ENCODE results near the gene GALR3.
"Not testable (repeated sequence)": the region's sequence is repeated elsewhere in the genome, so short reads cannot be mapped to it uniquely, and the experiment has no call there.

The GALR3 gene, protein sequence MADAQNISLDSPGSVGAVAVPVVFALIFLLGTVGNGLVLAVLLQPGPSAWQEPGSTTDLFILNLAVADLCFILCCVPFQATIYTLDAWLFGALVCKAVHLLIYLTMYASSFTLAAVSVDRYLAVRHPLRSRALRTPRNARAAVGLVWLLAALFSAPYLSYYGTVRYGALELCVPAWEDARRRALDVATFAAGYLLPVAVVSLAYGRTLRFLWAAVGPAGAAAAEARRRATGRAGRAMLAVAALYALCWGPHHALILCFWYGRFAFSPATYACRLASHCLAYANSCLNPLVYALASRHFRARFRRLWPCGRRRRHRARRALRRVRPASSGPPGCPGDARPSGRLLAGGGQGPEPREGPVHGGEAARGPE

GRCh38 chr22:37823134-37823985 lies at the start of gene GALR3:
TSS of gene GALR3 (plus strand) at chr22:37823382. CDS start at chr22:37823407, 25 bp downstream.
- in situ Hi-C loops (cut with HindIII; ENCODE audit: low sequenced_read_pairs) = no loop called here

DNA sequence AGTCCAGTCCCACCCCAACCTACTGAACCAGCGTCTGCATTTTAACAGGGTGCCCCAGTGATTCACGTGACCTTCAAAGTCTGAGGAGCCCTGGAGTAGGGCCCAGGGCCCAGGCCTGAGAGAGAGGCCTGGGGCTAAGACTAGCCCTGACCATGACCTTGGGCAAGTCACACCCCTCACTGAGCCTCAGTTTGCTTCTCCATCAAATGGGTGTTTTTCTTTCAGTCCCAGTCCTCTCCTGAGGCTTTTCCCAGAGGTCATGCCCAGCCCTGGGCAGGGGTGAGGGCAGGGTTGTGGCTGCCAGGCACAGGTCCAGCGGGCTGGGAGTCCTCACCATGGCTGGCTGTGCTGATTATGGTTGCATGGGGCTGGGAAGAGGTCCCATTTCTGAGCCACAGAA lies 48.5 kb upstream of the GALR3 start:
- in situ Hi-C loops (cut with HindIII; ENCODE audit: low sequenced_read_pairs) = no loop called here

- in situ Hi-C loops (cut with HindIII; ENCODE audit: low sequenced_read_pairs) = no loop called here
These were observed 47.2 kb upstream of the GALR3 start for GRCh38 chr22:37775785-37776638.

DNA sequence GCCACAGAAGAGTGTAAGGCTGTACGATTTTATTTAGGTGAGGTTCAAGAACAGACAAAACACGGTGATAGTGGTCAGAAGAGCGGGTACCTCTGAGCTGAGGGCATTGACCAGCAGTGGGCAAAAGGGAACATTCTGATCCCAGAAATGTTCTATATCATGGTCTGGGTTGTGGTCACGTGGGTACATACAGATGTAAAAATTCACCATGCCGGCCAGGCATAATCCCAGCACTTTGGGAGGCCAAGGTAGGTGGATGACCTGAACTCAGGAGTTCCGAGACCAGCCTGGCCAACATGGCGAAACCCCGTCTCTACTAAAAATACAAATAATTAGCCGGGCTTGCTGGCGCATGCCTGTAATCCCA lies 46.6 kb upstream of the GALR3 start:
- in situ Hi-C loops (cut with HindIII; ENCODE audit: low sequenced_read_pairs) = no loop called here

- in situ Hi-C loops (cut with HindIII; ENCODE audit: low sequenced_read_pairs) = no loop called here
These were observed 46.0 kb upstream of the GALR3 start for GRCh38 chr22:37777122-37777687.

DNA sequence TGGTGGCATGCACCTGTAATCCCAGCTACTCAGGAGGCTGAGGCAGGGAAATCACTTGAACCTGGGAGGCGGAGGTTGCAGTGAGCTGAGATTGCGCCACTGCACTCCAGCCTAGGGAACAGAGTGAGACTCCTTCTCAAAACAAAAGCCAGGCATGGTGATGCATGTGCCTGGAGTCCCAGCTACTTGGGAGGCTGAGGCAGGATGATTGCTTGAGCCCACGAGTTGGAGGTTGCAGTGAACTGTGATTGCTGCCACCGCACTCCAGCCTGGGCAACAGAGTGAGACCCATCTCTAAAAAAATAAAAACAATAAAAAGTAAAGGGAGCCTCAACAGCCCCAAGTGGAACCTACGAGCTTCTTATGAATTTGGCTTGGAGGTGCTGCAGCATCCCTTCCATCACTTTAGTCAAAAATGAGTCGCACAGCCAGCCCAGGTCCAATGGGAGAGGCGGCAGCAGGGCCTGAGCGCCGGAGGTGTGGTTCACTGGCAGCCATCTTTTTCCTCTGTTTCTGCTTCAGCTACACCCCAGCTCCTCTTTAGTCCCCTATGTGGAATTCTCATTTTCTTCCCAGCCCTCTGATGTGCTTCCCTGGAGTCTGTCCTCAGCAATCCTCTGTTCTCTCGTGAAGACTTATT lies 44.7 kb upstream of the GALR3 start:
- in situ Hi-C loops (cut with HindIII; ENCODE audit: low sequenced_read_pairs) = no loop called here

DNA sequence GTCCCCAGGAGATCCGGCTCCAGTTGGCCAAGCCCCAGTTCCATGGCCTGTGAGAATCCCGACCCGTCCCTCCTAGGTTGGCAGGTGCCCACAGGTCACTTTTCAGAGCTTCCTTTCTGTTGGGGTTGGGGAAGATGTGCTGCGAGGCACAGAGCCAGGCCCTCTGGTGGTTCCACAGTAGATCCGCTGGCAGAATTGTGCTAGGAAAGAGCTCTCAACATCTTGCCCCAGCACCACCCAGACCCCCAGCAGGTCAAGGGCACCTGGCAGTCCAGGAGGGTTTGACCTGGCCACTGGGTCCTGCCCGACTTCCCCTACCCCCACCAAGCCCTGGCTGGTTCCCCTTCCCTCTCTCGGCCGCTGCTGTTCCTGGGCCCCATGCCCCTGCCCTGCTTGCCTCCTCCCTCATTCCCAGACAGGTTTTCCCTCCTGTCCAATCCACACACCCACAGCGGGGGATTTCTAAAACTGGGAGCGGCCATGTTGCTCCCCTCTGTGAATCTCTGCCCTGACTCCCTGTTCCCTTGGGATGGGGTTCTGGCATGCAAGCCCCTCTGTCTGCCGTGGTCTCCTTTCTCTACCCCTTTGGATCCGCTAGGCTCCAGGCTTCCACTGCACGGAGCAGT lies 41.6 kb upstream of the GALR3 start:
- in situ Hi-C loops (cut with HindIII; ENCODE audit: low sequenced_read_pairs) = no loop called here

- in situ Hi-C loops (cut with HindIII; ENCODE audit: low sequenced_read_pairs) = no loop called here
These were observed 40.6 kb upstream of the GALR3 start for GRCh38 chr22:37782340-37783168.

- in situ Hi-C loops (cut with HindIII; ENCODE audit: low sequenced_read_pairs) = no loop called here
These were observed 38.2 kb upstream of the GALR3 start for GRCh38 chr22:37784829-37785495.

GRCh38 chr22:37790234-37790633 lies 32.9 kb upstream of the GALR3 start:
- in situ Hi-C loops (cut with HindIII; ENCODE audit: low sequenced_read_pairs) = no loop called here

- in situ Hi-C loops (cut with HindIII; ENCODE audit: low sequenced_read_pairs) = no loop called here
These were observed 30.7 kb upstream of the GALR3 start for GRCh38 chr22:37792494-37792893.

DNA sequence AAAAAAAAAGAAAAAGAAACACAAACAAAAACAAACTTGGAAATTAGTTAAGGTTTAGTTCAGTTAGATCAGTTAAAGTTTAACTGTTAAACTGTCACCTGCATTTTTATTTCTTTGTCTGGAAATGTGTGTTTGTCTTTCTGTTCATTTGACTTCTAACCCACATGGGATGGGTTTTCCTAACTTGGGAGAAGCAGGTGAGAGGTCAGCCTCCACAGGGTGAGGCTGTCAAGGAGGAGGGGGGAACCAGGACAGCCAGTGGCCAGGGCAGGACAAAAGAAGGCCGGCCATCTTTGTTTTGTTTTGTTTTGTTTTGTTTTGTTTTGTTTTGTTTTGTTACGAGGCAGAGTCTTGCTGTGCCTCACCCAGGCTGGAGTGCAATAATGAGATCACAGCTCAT lies 28.8 kb upstream of the GALR3 start:
- in situ Hi-C loops (cut with HindIII; ENCODE audit: low sequenced_read_pairs) = no loop called here

GRCh38 chr22:37796079-37796478 lies 27.1 kb upstream of the GALR3 start:
- in situ Hi-C loops (cut with HindIII; ENCODE audit: low sequenced_read_pairs) = no loop called here

DNA sequence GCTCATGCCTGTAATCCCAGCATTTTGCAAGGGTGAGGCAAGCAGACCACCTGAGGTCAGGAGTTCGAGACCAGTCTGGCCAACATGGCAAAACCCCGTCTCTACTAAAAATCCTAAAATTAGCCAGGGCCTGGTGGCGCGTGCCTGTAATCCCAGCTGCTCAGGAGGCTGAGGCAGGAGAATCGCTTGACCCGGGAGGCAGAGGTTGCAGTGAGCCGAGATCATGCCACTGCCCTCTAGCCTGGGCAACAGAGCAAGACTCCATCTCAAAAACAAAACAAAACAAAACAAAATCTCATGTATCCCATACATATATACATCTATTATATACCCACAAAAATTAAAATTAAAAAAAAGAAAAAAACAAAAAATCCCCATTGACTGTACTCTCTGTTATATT lies 25.9 kb upstream of the GALR3 start:
- in situ Hi-C loops (cut with HindIII; ENCODE audit: low sequenced_read_pairs) = not testable (repeated sequence)

DNA sequence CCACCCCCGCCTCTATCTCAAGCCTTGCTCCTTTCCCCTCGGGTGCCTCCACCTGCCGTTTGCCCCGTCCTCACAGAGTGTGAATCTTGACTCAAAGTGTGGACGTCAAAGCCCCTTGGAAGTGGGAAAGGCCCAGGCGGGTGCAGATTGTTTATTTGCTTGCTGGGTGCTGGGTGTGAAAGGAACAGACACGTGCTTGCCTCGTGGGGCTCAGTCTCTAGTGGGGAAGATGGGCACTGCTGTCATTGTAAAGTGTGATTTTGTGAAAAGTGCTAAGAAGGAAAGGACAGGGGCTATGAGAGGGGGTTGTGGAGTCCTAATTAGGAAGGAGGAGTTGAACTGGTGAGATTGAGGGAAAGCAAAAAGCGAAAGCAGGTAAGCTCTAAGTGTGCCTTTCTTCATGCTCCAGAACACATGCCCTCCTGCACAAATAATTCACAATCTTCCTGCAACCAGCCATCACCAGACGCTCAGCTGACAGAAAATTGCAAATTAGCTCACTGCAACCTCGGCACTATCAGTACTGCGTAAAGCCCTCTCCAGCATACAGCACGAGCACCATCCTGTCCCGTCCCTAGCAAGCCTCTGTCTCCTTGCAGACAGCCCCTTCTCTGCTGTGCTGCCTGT lies 25.2 kb upstream of the GALR3 start:
- in situ Hi-C loops (cut with HindIII; ENCODE audit: low sequenced_read_pairs) = no loop called here

- in situ Hi-C loops (cut with HindIII; ENCODE audit: low sequenced_read_pairs) = not testable (repeated sequence)
These were observed 23.2 kb upstream of the GALR3 start for GRCh38 chr22:37799979-37800378.

- in situ Hi-C loops (cut with HindIII; ENCODE audit: low sequenced_read_pairs) = no loop called here
These were observed 21.3 kb upstream of the GALR3 start for GRCh38 chr22:37801946-37802309.
